PC-3 (cell line): ENCODE results near the gene ZFP62. TPM values are rescaled to one million over a fixed set of nuclear protein-coding genes. Genes with fewer than 3 reads are reported as not detected.

Experiments used
- ATAC-seq: fragments of 200-7000 bp; cut with Tn5 transposase; 2 replicates; pipeline ENCODE4 v1.9.1; 2020; ENCODE audit warnings: mild to moderate bottlenecking, moderate library complexity
- BruUV-seq: library from RNA; stranded (reverse); fragments of 400-500 nt; replicated peaks from 2 replicates; lab custom pipeline; 2021; lab: Mats Ljungman, UMichigan
- CTCF ChIA-PET: fragments of 300-600 bp; sonication (Branson Sonifier 250); formaldehyde crosslinking; loops from one replicate; lab custom pipeline; 2022; ENCODE audit warnings: antibody characterized with exemption; lab: Charles Lee
- POLR2A ChIA-PET: fragments of 300-600 bp; sonication (Branson Sonifier 250); formaldehyde crosslinking; loops from one replicate; lab custom pipeline; 2022; ENCODE audit warnings: antibody characterized with exemption; ENCODE audit not compliant: unreplicated experiment; lab: Charles Lee
- DNase-seq: peaks from one replicate; pipeline ENCODE4 v3.0.0-alpha.2; 2015
- H2AFZ ChIP-seq: fragments of 300-600 bp; sonication (generic); 2 replicates; pipeline ENCODE4 v1.6.0; 2016; ENCODE audit warnings: antibody characterized with exemption, low read length
- H3F3A ChIP-seq: fragments of 300-600 bp; sonication (generic); one replicate; pipeline ENCODE4 v1.6.0; 2017; ENCODE audit warnings: antibody characterized with exemption, low read length, control low read depth, mild to moderate bottlenecking; ENCODE audit not compliant: unreplicated experiment
- H3K27ac ChIP-seq: fragments of 300-600 bp; sonication (generic); 2 replicates; pipeline ENCODE4 v1.5.1; 2016; ENCODE audit warnings: mild to moderate bottlenecking, low read length
- H3K27me3 ChIP-seq: fragments of 300-600 bp; sonication (generic); 2 replicates; pipeline ENCODE4 v1.6.1; 2016; ENCODE audit warnings: low read length, mixed read lengths
- H3K36me3 ChIP-seq: fragments of 300-600 bp; sonication (generic); 2 replicates; pipeline ENCODE4 v1.6.1; 2016; ENCODE audit warnings: low read depth, mixed run types, low read length, mixed read lengths
- H3K4me1 ChIP-seq: fragments of 300-600 bp; sonication (generic); 2 replicates; pipeline ENCODE4 v1.5.1; 2016; ENCODE audit warnings: low read length; ENCODE audit not compliant: insufficient read depth
- H3K4me2 ChIP-seq: fragments of 300-600 bp; sonication (generic); 2 replicates; pipeline ENCODE4 v1.6.0; 2016; ENCODE audit warnings: low read length
- H3K4me3 ChIP-seq: fragments of 300-600 bp; sonication (generic); 2 replicates; pipeline ENCODE4 v1.5.1; 2016; ENCODE audit warnings: mild to moderate bottlenecking, low read length, mixed read lengths
- H3K79me2 ChIP-seq: fragments of 300-600 bp; sonication (generic); 2 replicates; pipeline ENCODE4 v1.6.1; 2017; ENCODE audit warnings: low read length, mixed read lengths
- H3K9ac ChIP-seq: fragments of 300-600 bp; sonication (generic); 2 replicates; pipeline ENCODE4 v1.6.0; 2016; ENCODE audit warnings: mild to moderate bottlenecking, low read length
- H3K9me2 ChIP-seq: fragments of 300-600 bp; sonication (generic); replicated peaks from 2 replicates; pipeline ENCODE4 v1.6.1; 2016; ENCODE audit warnings: mixed run types, low read length, mixed read lengths
- H3K9me3 ChIP-seq: fragments of 300-600 bp; sonication (generic); 2 replicates; pipeline ENCODE4 v1.6.1; 2016; ENCODE audit warnings: low read length, mixed read lengths
- H4K20me1 ChIP-seq: fragments of 300-600 bp; sonication (generic); 2 replicates; pipeline ENCODE4 v1.6.1; 2016; ENCODE audit warnings: low read length, mixed read lengths
- EZH2 ChIP-seq: fragments of 300-600 bp; sonication (generic); IDR thresholded peaks from one replicate; pipeline ENCODE4 v1.6.1; 2017; ENCODE audit warnings: antibody characterized with exemption, mild to moderate bottlenecking, low read length; ENCODE audit not compliant: unreplicated experiment
- EZH2phosphoT487 ChIP-seq: fragments of 300-600 bp; sonication (generic); IDR thresholded peaks from 2 replicates; pipeline ENCODE4 v1.6.1; 2018; ENCODE audit warnings: mild to moderate bottlenecking, antibody characterized with exemption, low read length, borderline replicate concordance
- intact Hi-C: fragments of 100-400 bp; cut with micrococcal nuclease; formaldehyde crosslinking; loops from 2 replicates; pipeline ENCODE4 v1.9.0; 2023
- total RNA-seq: library from RNA; depleted of rRNA; stranded (reverse); fragments of >200 nt; gene quantifications from 2 replicates; pipeline ENCODE4 v1.2.3, GENCODE V29; 2014
- TF ChIP-seq, protein P1 (sequence below): fragments of 300-600 bp; sonication (generic); conservative IDR thresholded peaks from 2 replicates; pipeline ENCODE4 v1.5.1; 2017; ENCODE audit warnings: antibody characterized with exemption, low read depth, mild to moderate bottlenecking, low read length

The ZFP62 gene
- total RNA-seq, 1 experiment from 2014 or later = 24.3 TPM

DNA sequence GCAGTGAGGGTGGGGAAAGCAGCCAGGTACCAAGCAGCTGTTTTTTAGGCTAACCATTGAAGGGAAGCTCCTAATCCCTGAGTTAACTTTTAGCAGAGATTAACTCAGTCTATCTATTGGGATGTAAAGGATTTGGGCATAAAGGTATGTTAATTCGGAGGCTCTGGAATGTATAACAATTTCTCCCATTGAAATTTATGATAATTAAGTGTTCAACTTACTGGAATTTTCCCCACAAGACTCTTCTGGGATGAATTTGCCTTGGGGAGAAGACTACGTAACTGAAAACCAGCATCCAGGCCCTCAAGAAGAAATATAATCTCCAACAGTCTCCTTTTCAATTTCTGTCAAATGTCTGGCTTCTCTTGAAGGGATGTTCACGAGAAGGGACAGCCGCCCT lies 23.6 kb downstream of the ZFP62 start:
- intact Hi-C loops = no loop called here
- Histone ChIP-seq H3K27ac (no peak overlapping the region), H3K9me2 (no peaks in the 10 kb centered on the region), H3K79me2 (peaks cover 5% of the 10 kb centered on the region), H2AFZ (no peak overlapping the region), H3K4me2 (no peak overlapping the region), H3K9ac (no peak overlapping the region), H3K36me3 (0 out of 2 replicates have a peak, but pooled peaks cover 4% of the 10 kb centered on the region), H4K20me1 (no peaks in the 10 kb centered on the region), H3K27me3 (no peaks in the 10 kb centered on the region), H3F3A (no peaks in the 10 kb centered on the region), H3K4me1 (peaks cover 3% of the 10 kb centered on the region), H3K9me3 (no peaks in the 10 kb centered on the region), H3K4me3 (no peak overlapping the region)
- no peak for DNase-seq
- CTCF ChIA-PET = no interaction called here
- ATAC-seq = no peak
- no TSS peak for BruUV-seq
- TF ChIP-seq EZH2phosphoT487 = no peak
- TF ChIP-seq, protein P1, sequence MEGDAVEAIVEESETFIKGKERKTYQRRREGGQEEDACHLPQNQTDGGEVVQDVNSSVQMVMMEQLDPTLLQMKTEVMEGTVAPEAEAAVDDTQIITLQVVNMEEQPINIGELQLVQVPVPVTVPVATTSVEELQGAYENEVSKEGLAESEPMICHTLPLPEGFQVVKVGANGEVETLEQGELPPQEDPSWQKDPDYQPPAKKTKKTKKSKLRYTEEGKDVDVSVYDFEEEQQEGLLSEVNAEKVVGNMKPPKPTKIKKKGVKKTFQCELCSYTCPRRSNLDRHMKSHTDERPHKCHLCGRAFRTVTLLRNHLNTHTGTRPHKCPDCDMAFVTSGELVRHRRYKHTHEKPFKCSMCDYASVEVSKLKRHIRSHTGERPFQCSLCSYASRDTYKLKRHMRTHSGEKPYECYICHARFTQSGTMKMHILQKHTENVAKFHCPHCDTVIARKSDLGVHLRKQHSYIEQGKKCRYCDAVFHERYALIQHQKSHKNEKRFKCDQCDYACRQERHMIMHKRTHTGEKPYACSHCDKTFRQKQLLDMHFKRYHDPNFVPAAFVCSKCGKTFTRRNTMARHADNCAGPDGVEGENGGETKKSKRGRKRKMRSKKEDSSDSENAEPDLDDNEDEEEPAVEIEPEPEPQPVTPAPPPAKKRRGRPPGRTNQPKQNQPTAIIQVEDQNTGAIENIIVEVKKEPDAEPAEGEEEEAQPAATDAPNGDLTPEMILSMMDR = no peak
- no peak for TF ChIP-seq EZH2
- POLR2A ChIA-PET = no interaction called here

DNA sequence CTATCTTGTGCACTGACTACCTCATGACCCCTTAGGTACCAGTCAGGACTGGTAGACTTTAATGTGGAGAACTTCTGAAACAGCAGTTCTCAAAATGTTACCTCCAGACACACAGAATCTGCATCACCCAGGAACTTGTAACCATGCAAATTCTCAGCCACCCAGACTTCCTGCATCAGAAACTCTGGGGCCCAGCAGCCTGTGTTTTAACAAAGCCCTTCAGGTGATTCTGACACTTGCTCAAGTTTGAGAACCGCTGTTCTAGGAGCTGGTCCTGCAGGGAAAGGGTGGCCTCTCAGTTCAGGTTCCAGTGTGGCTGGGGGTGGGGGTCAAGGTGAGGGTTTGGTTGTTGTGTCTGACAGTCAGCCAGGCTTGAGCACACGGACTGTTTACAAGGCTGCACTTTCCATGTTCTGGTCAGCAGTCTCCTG lies 28.4 kb downstream of the ZFP62 start:
- Histone ChIP-seq H3K4me3 (peak overlapping the region; percentile 77; the same call in 1 of the 2 replicates), H3K9me2 (no peaks in the 10 kb centered on the region), H3K79me2 (peaks cover 26% of the 10 kb centered on the region), H3K27ac (no peak overlapping the region), H2AFZ (no peak overlapping the region), H3K9ac (no peak overlapping the region), H3F3A (no peaks in the 10 kb centered on the region), H3K4me2 (peak overlapping the region; percentile 91), H3K36me3 (peaks cover 14% of the 10 kb centered on the region; the same call in 1 of the 2 replicates), H3K27me3 (no peaks in the 10 kb centered on the region), H3K9me3 (peaks cover 8% of the 10 kb centered on the region; the same call in 1 of the 2 replicates), H3K4me1 (peaks cover 16% of the 10 kb centered on the region), H4K20me1 (no peaks in the 10 kb centered on the region)
- ChIA-PET CTCF (no interaction called here), POLR2A (no interaction called here)
- DNase-seq (no peak), ATAC-seq (no peak)
- no TSS peak for BruUV-seq
- intact Hi-C loops = no loop called here
- TF ChIP-seq, protein P1 = no peak
- TF ChIP-seq EZH2 = no peak
- TF ChIP-seq EZH2phosphoT487 = no peak
